ENCODE measurements around the gene PFKFB1. TPM values are rescaled to one million over a fixed set of nuclear protein-coding genes. Genes with fewer than 3 reads are reported as not detected.

The PFKFB1 gene
- total RNA-seq, 1 experiment from 2014 or later, result not detected

Small RNA genes lying within 50 kb of the gene (small RNA-seq; reads per million reads assigned to genes)
- gene RF00614, result 0 reads per million in 2 experiments

Other genes with a start within 250 kb of the PFKFB1 start
- gene ITIH6, start 195.9 kb downstream of the PFKFB1 start, total RNA-seq (2014; rRNA removed; shearing (Covaris generic)), result 0.05 TPM in 1 of 2 replicates, not detected in the other
- gene MAGED2, start 186.4 kb downstream of the PFKFB1 start, total RNA-seq (2014; rRNA removed; shearing (Covaris generic)), result 84.7 and 92.2 TPM in 2 replicates
- gene TRO, start 73.4 kb downstream of the PFKFB1 start, total RNA-seq (2014; rRNA removed; shearing (Covaris generic)), result 12.4 and 13.4 TPM in 2 replicates
- gene APEX2, start 6.2 kb upstream of the PFKFB1 start, total RNA-seq (2014; rRNA removed; shearing (Covaris generic)), result 10.5 and 10.9 TPM in 2 replicates
- not detected in 2 replicates for gene ALAS2, start 36.8 kb upstream of the PFKFB1 start, total RNA-seq (2014; rRNA removed; shearing (Covaris generic))
- gene PAGE2B, start 80.8 kb upstream of the PFKFB1 start, total RNA-seq (2014; rRNA removed; shearing (Covaris generic)), result not detected in 2 replicates
- not detected in 2 replicates for gene PAGE2, start 94.8 kb upstream of the PFKFB1 start, total RNA-seq (2014; rRNA removed; shearing (Covaris generic))
- 18.9 and 23.7 TPM in 2 replicates for gene PAGE5, start 226.2 kb upstream of the PFKFB1 start, total RNA-seq (2014; rRNA removed; shearing (Covaris generic))